Endothelial cell of umbilical vein (primary cell): ENCODE results near the gene G3BP1. TPM values are rescaled to one million over a fixed set of nuclear protein-coding genes. Genes with fewer than 3 reads are reported as not detected.

Source experiments
- BruUV-seq: library from RNA; stranded (reverse); fragments of 400-500 nt; replicated peaks from 2 replicates; lab custom pipeline; 2021; lab: Mats Ljungman, UMichigan
- CTCF ChIA-PET: fragments of 300-600, 350-600 bp; sonication (Branson Sonifier 250); formaldehyde crosslinking; loops from one replicate; lab custom pipeline; 2021; ENCODE audit warnings: antibody characterized with exemption, inconsistent platforms; lab: Charles Lee
- POLR2A ChIA-PET: fragments of 300-600, 350-600 bp; sonication (Branson Sonifier 250); formaldehyde crosslinking; loops from one replicate; lab custom pipeline; 2021; ENCODE audit warnings: antibody characterized with exemption, inconsistent platforms; lab: Charles Lee
- DNase-seq: peaks from one replicate; pipeline ENCODE4 v3.0.0-alpha.2; 2011; ENCODE audit warnings: low read depth, low spot score
- FAIRE-seq: peaks from 2 replicates; lab custom pipeline; 2011; peaks lifted over from hg19 to GRCh38; lab: Jason Lieb, UNC
- H2AFZ ChIP-seq: 2 replicates; pipeline ENCODE4 v1.6.0; 2012; ENCODE audit warnings: low read depth, low read length, control low read depth, inconsistent platforms
- H3K27ac ChIP-seq: 2 replicates; pipeline ENCODE4 v1.5.1; 2011; ENCODE audit warnings: low read depth, mild to moderate bottlenecking, control low read depth, low read length, moderate library complexity; ENCODE audit not compliant: insufficient read depth
- H3K27me3 ChIP-seq, 2 experiments: 2 replicates each; pipeline versions ENCODE4 v1.6.0 to v1.6.1; 2011; ENCODE audit warnings: low read length in 2 of 2, mixed read lengths in 1 of 2; ENCODE audit not compliant: control insufficient read depth in 2 of 2, insufficient read depth in 2 of 2
- H3K36me3 ChIP-seq, 2 experiments: 2 replicates in 1 of 2; 3 replicates in 1 of 2; pipeline ENCODE4 v1.5.1; 2011; ENCODE audit warnings: low read length in 2 of 2, mild to moderate bottlenecking in 1 of 2, moderate library complexity in 1 of 2; ENCODE audit not compliant: control insufficient read depth in 2 of 2, insufficient read depth in 2 of 2; ENCODE audit errors: extremely low read depth in 1 of 2
- H3K4me1 ChIP-seq: 3 replicates; pipeline ENCODE4 v1.5.1; 2011; ENCODE audit warnings: mild to moderate bottlenecking, low read length; ENCODE audit not compliant: control insufficient read depth, insufficient read depth; ENCODE audit errors: extremely low read depth
- H3K4me2 ChIP-seq: 2 replicates; pipeline ENCODE4 v1.6.1; 2011; ENCODE audit warnings: low read length, control low read depth, mixed read lengths; ENCODE audit not compliant: insufficient read depth
- H3K4me3 ChIP-seq, 3 experiments: fragments of 200-600 bp in 1 of 3; sonication (generic), shearing (Covaris generic) in 1 of 3; replicated peaks in 1 of 3; 2 replicates each; pipeline ENCODE4 v1.5.1; 2011 to 2016; ENCODE audit warnings: control low read depth in 3 of 3, low read length in 3 of 3, mild to moderate bottlenecking in 2 of 3, inconsistent platforms in 1 of 3, low read depth in 1 of 3, moderate library complexity in 1 of 3; ENCODE audit not compliant: insufficient read depth in 1 of 3
- H3K79me2 ChIP-seq: 2 replicates; pipeline ENCODE4 v1.6.0; 2012; ENCODE audit warnings: low read length, inconsistent platforms; ENCODE audit not compliant: control insufficient read depth, insufficient read depth
- H3K9ac ChIP-seq: replicated peaks from 2 replicates; pipeline ENCODE3; 2011; ENCODE audit warnings: low read length, control low read depth; ENCODE audit not compliant: insufficient read depth; ENCODE audit errors: extremely low read depth
- H3K9me1 ChIP-seq: replicated peaks from 3 replicates; pipeline ENCODE4 v1.6.0; 2011; ENCODE audit warnings: mild to moderate bottlenecking, low read length; ENCODE audit not compliant: control insufficient read depth, insufficient read depth; ENCODE audit errors: extremely low read depth
- H3K9me3 ChIP-seq: replicated peaks from 2 replicates; pipeline ENCODE4 v1.5.1; 2012; ENCODE audit warnings: low read length, inconsistent platforms; ENCODE audit not compliant: control insufficient read depth, insufficient read depth
- H4K20me1 ChIP-seq: replicated peaks from 2 replicates; pipeline ENCODE3; 2011; ENCODE audit warnings: mild to moderate bottlenecking, low read length; ENCODE audit not compliant: control insufficient read depth, insufficient read depth; ENCODE audit errors: extremely low read depth
- EZH2 ChIP-seq: IDR thresholded peaks from 2 replicates; pipeline ENCODE4 v1.6.1; 2012; ENCODE audit warnings: borderline replicate concordance, low read depth, mild to moderate bottlenecking, moderate library complexity, low read length, inconsistent platforms; ENCODE audit not compliant: severe bottlenecking
- FOS ChIP-seq: IDR thresholded peaks from 2 replicates; pipeline ENCODE4 v1.6.1; 2011; ENCODE audit warnings: mild to moderate bottlenecking, low read length, moderate library complexity, borderline replicate concordance; ENCODE audit not compliant: insufficient read depth
- GATA2 ChIP-seq: IDR thresholded peaks from 2 replicates; pipeline ENCODE4 v1.7.0; 2011; ENCODE audit warnings: low read depth, mild to moderate bottlenecking, moderate library complexity, mixed read lengths, low read length; ENCODE audit not compliant: insufficient read length, insufficient read depth
- JUN ChIP-seq: IDR thresholded peaks from 2 replicates; pipeline ENCODE4 v1.6.1; 2011; ENCODE audit warnings: borderline replicate concordance, low read depth; ENCODE audit not compliant: insufficient read length, insufficient read depth
- MAX ChIP-seq: IDR thresholded peaks from 2 replicates; pipeline ENCODE4 v1.6.1; 2011; ENCODE audit not compliant: insufficient read depth, insufficient read length
- MYC ChIP-seq: IDR thresholded peaks from one replicate; pipeline ENCODE4 v1.6.1; 2011; ENCODE audit warnings: mild to moderate bottlenecking, low read depth, low read length
- POLR2A ChIP-seq: IDR thresholded peaks from 2 replicates; pipeline ENCODE4 v1.6.1; 2012; ENCODE audit warnings: low read depth, mild to moderate bottlenecking, control low read depth, low read length
- POLR2AphosphoS5 ChIP-seq: IDR thresholded peaks from 2 replicates; pipeline ENCODE4 v1.6.1; 2012; ENCODE audit warnings: low read depth, mild to moderate bottlenecking, control low read depth, low read length, moderate library complexity; ENCODE audit not compliant: insufficient read depth
- dilution Hi-C: fragments of 300-500 bp; cut with MboI; formaldehyde crosslinking; loops from one replicate; pipeline ENCODE4 v1.15.0; 2019; ENCODE audit warnings: low sequenced_read_pairs; ENCODE audit not compliant: extremely low pct_ligation_motif_present
- intact Hi-C: fragments of 100-400 bp; cut with micrococcal nuclease; formaldehyde crosslinking; loops from one replicate; pipeline ENCODE4 v1.10.0; 2022
- polyA plus RNA-seq, 4 experiments: library from polyadenylated mRNA; depleted of rRNA in 3 of 4; stranded (reverse) in 3 of 4; unstranded in 1 of 4; fragments of >200 nt; gene quantifications; 2 replicates each; pipeline versions ENCODE4 v1.2.1 to v1.2.3, GENCODE V29; 2011 to 2012; ENCODE audit warnings: missing spikeins in 1 of 4
- total RNA-seq: library from RNA; stranded (reverse); gene quantifications from 2 replicates; pipeline ENCODE4 v1.2.3, GENCODE V29; 2021
- TF ChIP-seq, protein P1 (sequence below), 2 donors: IDR thresholded peaks; 1 replicate in 1 of 2; 2 replicates in 1 of 2; pipeline ENCODE4 v1.5.1; 2011; ENCODE audit warnings: low read length in 2 of 2, mild to moderate bottlenecking in 2 of 2, moderate library complexity in 2 of 2, control low read depth in 1 of 2, inconsistent platforms in 1 of 2, low read depth in 1 of 2; ENCODE audit not compliant: insufficient read depth in 1 of 2; ENCODE audit errors: extremely low read depth in 1 of 2

G3BP1 gene
- total and polyA plus RNA-seq, 2 donors (not counting 3 experiments of a cell fraction or from before 2014, with no cell fraction given): 50.5 to 262 TPM

GRCh38 chr5:151799407-151799806, 27.7 kb downstream of the G3BP1 start:
- peaks cover 5% of the 10 kb centered on the region for H3K4me1 ChIP-seq
- H3K27me3 ChIP-seq: no peaks in the 10 kb centered on the region
- H3K4me2 ChIP-seq: no peak overlapping the region
- H3K9me1 ChIP-seq: no peaks in the 10 kb centered on the region
- no peak overlapping the region for H2AFZ ChIP-seq
- DNase-seq: no peak
- BruUV-seq: no TSS peak
- dilution Hi-C loops (no loop called here), intact Hi-C loops (no loop called here)
- H3K27ac ChIP-seq: no peak overlapping the region
- peaks cover 74% of the 10 kb centered on the region for H3K79me2 ChIP-seq
- peaks cover 30 to 34% of the 10 kb centered on the region in 2 experiments for H3K36me3 ChIP-seq
- no peak overlapping the region for H3K4me3 ChIP-seq
- no peak overlapping the region for H3K9ac ChIP-seq
- ChIA-PET CTCF (interaction anchor here (1.2 to 2.6 kb wide), 2 partner anchors 14 to 26 kb away, joined by 3 to 8 read pairs; no protein-coding TSS in a partner anchor), POLR2A (interaction anchor here (0.7 to 1.4 kb wide), 4 partner anchors 27 to 326 kb away, joined by 3 to 5 read pairs (median 3); partner anchors contain the start of gene G3BP1)
- TF ChIP-seq EZH2: no peak
- peak; percentile 4 for TF ChIP-seq FOS
- peaks cover 2% of the 10 kb centered on the region for H4K20me1 ChIP-seq
- FAIRE-seq: no peak
- no peaks in the 10 kb centered on the region for H3K9me3 ChIP-seq

- Histone ChIP-seq H3K9ac (no peak overlapping the region), H3K36me3 (peaks cover 27 to 33% of the 10 kb centered on the region in 2 experiments), H4K20me1 (peaks cover 2% of the 10 kb centered on the region), H3K4me2 (no peak overlapping the region), H3K4me1 (peaks cover 5% of the 10 kb centered on the region), H3K9me3 (no peaks in the 10 kb centered on the region), H3K9me1 (no peaks in the 10 kb centered on the region), H3K27me3 (no peaks in the 10 kb centered on the region), H3K79me2 (peaks cover 74% of the 10 kb centered on the region), H3K27ac (no peak overlapping the region), H3K4me3 (no peak overlapping the region), H2AFZ (no peak overlapping the region)
- CTCF ChIA-PET: interaction anchor here (1.2 to 2.6 kb wide), 3 partner anchors 10 to 29 kb away, joined by 3 to 8 read pairs (median 4); no protein-coding TSS in a partner anchor
- POLR2A ChIA-PET: no interaction called here
- no TSS peak for BruUV-seq
- TF ChIP-seq MAX (no peak), MYC (no peak), POLR2AphosphoS5 (no peak), FOS (no peak), POLR2A (no peak), EZH2 (no peak), JUN (no peak), GATA2 (no peak)
- TF ChIP-seq, protein P1, sequence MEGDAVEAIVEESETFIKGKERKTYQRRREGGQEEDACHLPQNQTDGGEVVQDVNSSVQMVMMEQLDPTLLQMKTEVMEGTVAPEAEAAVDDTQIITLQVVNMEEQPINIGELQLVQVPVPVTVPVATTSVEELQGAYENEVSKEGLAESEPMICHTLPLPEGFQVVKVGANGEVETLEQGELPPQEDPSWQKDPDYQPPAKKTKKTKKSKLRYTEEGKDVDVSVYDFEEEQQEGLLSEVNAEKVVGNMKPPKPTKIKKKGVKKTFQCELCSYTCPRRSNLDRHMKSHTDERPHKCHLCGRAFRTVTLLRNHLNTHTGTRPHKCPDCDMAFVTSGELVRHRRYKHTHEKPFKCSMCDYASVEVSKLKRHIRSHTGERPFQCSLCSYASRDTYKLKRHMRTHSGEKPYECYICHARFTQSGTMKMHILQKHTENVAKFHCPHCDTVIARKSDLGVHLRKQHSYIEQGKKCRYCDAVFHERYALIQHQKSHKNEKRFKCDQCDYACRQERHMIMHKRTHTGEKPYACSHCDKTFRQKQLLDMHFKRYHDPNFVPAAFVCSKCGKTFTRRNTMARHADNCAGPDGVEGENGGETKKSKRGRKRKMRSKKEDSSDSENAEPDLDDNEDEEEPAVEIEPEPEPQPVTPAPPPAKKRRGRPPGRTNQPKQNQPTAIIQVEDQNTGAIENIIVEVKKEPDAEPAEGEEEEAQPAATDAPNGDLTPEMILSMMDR (IDR thresholded peaks at IDR 0.05; ENCODE audit: extremely low read depth in 1 of 2, insufficient read depth in 1 of 2, low read depth in 1 of 2, low read length in 2 of 2): no peak
- no peak for DNase-seq
- no peak for FAIRE-seq
- dilution Hi-C loops: no loop called here
- intact Hi-C loops: no loop called here
Measured at GRCh38 chr5:151800532-151800931, 28.8 kb downstream of the G3BP1 start.
